Duodenal mucosa (tissue), 2 donors: ENCODE measurements around the gene DPYD.

Source experiments
- H3K27ac ChIP-seq: one replicate; pipeline ENCODE4 v1.7.0; 2013; ENCODE audit warnings: low read depth, low read length
- H3K27me3 ChIP-seq, 2 donors: one replicate each; pipeline ENCODE4 v1.7.0; 2013; ENCODE audit warnings: low read length in 2 of 2, control low read depth in 1 of 2; ENCODE audit not compliant: insufficient read depth in 2 of 2, control insufficient read depth in 1 of 2
- H3K36me3 ChIP-seq, 2 donors: one replicate each; pipeline ENCODE4 v1.7.0; 2013; ENCODE audit warnings: low read length in 2 of 2, control low read depth in 1 of 2; ENCODE audit not compliant: insufficient read depth in 2 of 2, control insufficient read depth in 1 of 2
- H3K4me1 ChIP-seq, 2 donors: one replicate each; pipeline ENCODE4 v1.7.0; 2013; ENCODE audit warnings: low read length in 2 of 2, control low read depth in 1 of 2; ENCODE audit not compliant: insufficient read depth in 2 of 2, control insufficient read depth in 1 of 2
- H3K4me3 ChIP-seq, 2 donors: one replicate each; pipeline ENCODE4 v1.7.0; 2013; ENCODE audit warnings: low read length in 2 of 2, low read depth in 1 of 2
- H3K9ac ChIP-seq, 2 donors: one replicate each; pipeline ENCODE4 v1.7.0; 2013; ENCODE audit warnings: low read length in 2 of 2, low read depth in 1 of 2
- H3K9me3 ChIP-seq, 2 donors: one replicate each; pipeline ENCODE4 v1.7.0; 2013; ENCODE audit warnings: low read length in 2 of 2, control low read depth in 1 of 2; ENCODE audit not compliant: control insufficient read depth in 1 of 2

The DPYD gene

DNA sequence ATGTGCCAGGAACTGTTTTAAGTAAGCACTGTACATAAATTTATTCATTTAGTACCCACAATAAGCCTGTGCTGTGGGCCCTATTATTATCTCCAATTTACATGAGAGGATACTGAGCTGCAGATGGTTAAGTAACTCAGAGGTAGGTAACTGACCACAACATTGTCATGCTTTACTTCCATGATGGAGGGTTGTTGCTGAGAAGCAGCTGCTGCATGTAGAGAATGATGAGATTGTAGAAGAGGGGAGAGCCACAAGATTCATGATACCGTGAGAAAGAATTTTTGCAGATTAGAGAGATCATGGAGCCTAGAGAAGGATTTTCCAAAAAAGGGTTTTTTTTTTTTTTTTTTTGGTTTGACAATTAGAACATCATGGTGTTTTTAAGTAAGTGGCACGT, 886.2 kb downstream of the DPYD start:
- Histone ChIP-seq H3K9ac (no peak overlapping the region), H3K27me3 (no peaks in the 10 kb centered on the region), H3K4me1 (no peaks in the 10 kb centered on the region), H3K27ac (no peak overlapping the region), H3K9me3 (peaks cover 0 to 5% of the 10 kb centered on the region in 2 donors), H3K36me3 (no peaks in the 10 kb centered on the region), H3K4me3 (no peak overlapping the region)

GRCh38 chr1:97033949-97034348, 886.9 kb downstream of the DPYD start:
- Histone ChIP-seq H3K4me3 (no peak overlapping the region), H3K36me3 (no peaks in the 10 kb centered on the region), H3K27ac (no peak overlapping the region), H3K27me3 (no peaks in the 10 kb centered on the region), H3K9me3 (peaks cover 0 to under 1% of the 10 kb centered on the region in 2 donors), H3K4me1 (no peaks in the 10 kb centered on the region), H3K9ac (no peak overlapping the region)
